ENCODE data around the gene SLC17A1.

GRCh38 chr6:25743868-25744267 lies 88.0 kb downstream of the SLC17A1 start:
- TF ChIP-seq POLR2A (IDR thresholded peaks at IDR 0.05) (no peak), CTCF (IDR thresholded peaks at IDR 0.05) (no peak)

Measured in testis (tissue), 2 donors.